ENCODE data around the gene KLF6. TPM values are rescaled to one million over a fixed set of nuclear protein-coding genes. Genes with fewer than 3 reads are reported as not detected.
A peak's percentile ranks its signal among the peaks of the same experiment; 100 is the strongest.

Gene KLF6
- total and polyA plus RNA-seq, 9 of the 15 experiments (the other 6 are each of a cell fraction or from before 2014, with no cell fraction given): 3.2 to 23.9 (median 8.0) TPM

- TF ChIP-seq PREB (CRISPR knock-in tag; IDR thresholded peaks at IDR 0.05) (no peak), POLR2A (conservative IDR thresholded peaks at IDR 0.05) (peak; percentile 50), TFAP4 (CRISPR knock-in tag; IDR thresholded peaks at IDR 0.05; ENCODE audit: borderline replicate concordance) (peak; percentile 19; the same call in 1 of the 2 replicates), PTBP1 (IDR thresholded peaks at IDR 0.05; ENCODE audit: low read depth, low read length) (no peak), ZNF77 (CRISPR knock-in tag; IDR thresholded peaks at IDR 0.05) (no peak), SNIP1 (IDR thresholded peaks at IDR 0.05; ENCODE audit: low read depth) (no peak), ARID4B (CRISPR knock-in tag; IDR thresholded peaks at IDR 0.05) (0 out of 2 replicates have a peak, but pooled peaks have one; percentile 11), ZC3H4 (CRISPR knock-in tag; IDR thresholded peaks at IDR 0.05; ENCODE audit: borderline replicate concordance) (0 out of 2 replicates have a peak, but pooled peaks have one; percentile 58), MECOM (CRISPR knock-in tag; IDR thresholded peaks at IDR 0.05) (no peak), ZNF133 (CRISPR knock-in tag; IDR thresholded peaks at IDR 0.05) (no peak), E2F5 (CRISPR knock-in tag; IDR thresholded peaks at IDR 0.05) (no peak), ZNF589 (CRISPR knock-in tag; IDR thresholded peaks at IDR 0.05; ENCODE audit: low read depth) (peak; percentile 41; the same call in 1 of the 2 replicates), TEAD1 (CRISPR knock-in tag; IDR thresholded peaks at IDR 0.05) (0 out of 4 replicates have a peak, but pooled peaks of 1 of the 2 experiments have one; percentile 6), CHAMP1 (IDR thresholded peaks at IDR 0.05) (no peak), NR1H2 (CRISPR knock-in tag; IDR thresholded peaks at IDR 0.05) (0 out of 2 replicates have a peak, but pooled peaks have one; percentile 68), NR0B1 (IDR thresholded peaks at IDR 0.05; ENCODE audit: partially characterized antibody) (no peak), NR3C1 (CRISPR knock-in tag; IDR thresholded peaks at IDR 0.05) (no peak)
Measured at GRCh38 chr10:3783316-3783681, 1.7 kb downstream of the KLF6 start (continued).

Measured in K562 (cell line).